GM12878 (cell line): ENCODE results near the gene ZCCHC24. TPM values are rescaled to one million over a fixed set of nuclear protein-coding genes. Genes with fewer than 3 reads are reported as not detected.

Experiments
- ATAC-seq: fragments of 200-7000 bp; cut with Tn5 transposase; 3 replicates; pipeline ENCODE4 v1.9.1; 2020; ENCODE audit warnings: mild to moderate bottlenecking, moderate library complexity
- BruUV-seq: library from RNA; stranded (reverse); fragments of 400-500 nt; replicated peaks from 2 replicates; lab custom pipeline; 2021; lab: Mats Ljungman, UMichigan
- CTCF ChIA-PET: fragments of 300-600 bp; sonication (Branson Sonifier 250); formaldehyde crosslinking; extraction: SDS; loops from one replicate; lab custom pipeline; 2021; ENCODE audit warnings: inconsistent platforms; lab: Yijun Ruan, JAX
- POLR2A ChIA-PET: fragments of 350-600 bp; formaldehyde crosslinking; extraction: SDS; loops from one replicate; lab custom pipeline; 2021; ENCODE audit warnings: inconsistent platforms; lab: Charles Lee
- RAD21 ChIA-PET: fragments of 300-600 bp; sonication (Branson Sonifier 250); formaldehyde crosslinking; loops from one replicate; lab custom pipeline; 2023; ENCODE audit warnings: antibody characterized with exemption; ENCODE audit not compliant: unreplicated experiment; lab: Charles Lee
- SMC1A ChIA-PET: fragments of 300-600 bp; sonication (Branson Sonifier 250); formaldehyde crosslinking; loops from one replicate; lab custom pipeline; 2023; ENCODE audit not compliant: unreplicated experiment, uncharacterized antibody; lab: Charles Lee
- DNase-seq: peaks from one replicate; pipeline ENCODE4 v3.0.0-alpha.2; 2011; ENCODE audit warnings: low read depth, low spot score
- FAIRE-seq: peaks from 3 replicates; lab custom pipeline; 2011; peaks lifted over from hg19 to GRCh38; lab: Jason Lieb, UNC
- H2AFZ ChIP-seq: 2 replicates; pipeline ENCODE4 v1.6.0; 2011; ENCODE audit warnings: low read depth, low read length, control low read depth; ENCODE audit not compliant: control insufficient read depth
- H3K27ac ChIP-seq: 2 replicates; pipeline ENCODE4 v1.5.1; 2011; ENCODE audit warnings: control low read depth; ENCODE audit not compliant: control insufficient read depth, insufficient read depth
- H3K27me3 ChIP-seq, 2 experiments: replicated peaks in 1 of 2; 2 replicates each; pipeline versions ENCODE4 v1.6.0 to v1.6.1; 2011; ENCODE audit warnings: low read length in 1 of 2; ENCODE audit not compliant: control insufficient read depth in 2 of 2, insufficient read depth in 2 of 2
- H3K36me3 ChIP-seq, 2 experiments: 2 replicates each; pipeline ENCODE4 v1.5.1; 2011; ENCODE audit warnings: low read length in 1 of 2; ENCODE audit not compliant: control insufficient read depth in 2 of 2, insufficient read depth in 2 of 2
- H3K4me1 ChIP-seq: 2 replicates; pipeline ENCODE4 v1.6.1; 2011; ENCODE audit warnings: mild to moderate bottlenecking, low read length, moderate library complexity, mixed read lengths; ENCODE audit not compliant: control insufficient read depth, insufficient read depth
- H3K4me2 ChIP-seq: 2 replicates; pipeline ENCODE4 v1.6.0; 2011; ENCODE audit warnings: control low read depth; ENCODE audit not compliant: control insufficient read depth, insufficient read depth
- H3K4me3 ChIP-seq: fragments of 200-600 bp; sonication (generic); 2 replicates; pipeline ENCODE4 v1.5.1; 2016
- H3K79me2 ChIP-seq: 2 replicates; pipeline ENCODE4 v1.6.0; 2011; ENCODE audit warnings: low read length; ENCODE audit not compliant: control insufficient read depth, insufficient read depth
- H3K9ac ChIP-seq: 2 replicates; pipeline ENCODE4 v1.8.0; 2011; ENCODE audit warnings: low read length, control low read depth, mixed read lengths; ENCODE audit not compliant: control insufficient read depth, insufficient read depth
- H3K9me3 ChIP-seq: replicated peaks from 3 replicates; pipeline ENCODE4 v1.5.1; 2011; ENCODE audit warnings: mild to moderate bottlenecking, low read length; ENCODE audit not compliant: control insufficient read depth, insufficient read depth
- H4K20me1 ChIP-seq: 2 replicates; pipeline ENCODE4 v1.6.0; 2011; ENCODE audit not compliant: control insufficient read depth, insufficient read depth
- CBFB ChIP-seq: IDR thresholded peaks from 2 replicates; pipeline ENCODE4 v1.6.1; 2016; ENCODE audit warnings: antibody characterized with exemption, low read depth
- MYC ChIP-seq: IDR thresholded peaks from 2 replicates; pipeline ENCODE4 v1.6.1; 2011; ENCODE audit warnings: mild to moderate bottlenecking, low read length, moderate library complexity, inconsistent platforms; ENCODE audit not compliant: insufficient read depth, insufficient replicate concordance, insufficient read length, severe bottlenecking
- NR2C1 ChIP-seq: fragments of 450-650 bp; IDR thresholded peaks from 2 replicates; pipeline ENCODE4 v1.6.1; 2017; ENCODE audit warnings: antibody characterized with exemption, mild to moderate bottlenecking, moderate library complexity
- PAX8 ChIP-seq: fragments of 450-650 bp; IDR thresholded peaks from 2 replicates; pipeline ENCODE4 v1.6.1; 2017; ENCODE audit warnings: mild to moderate bottlenecking, moderate library complexity
- PRDM15 ChIP-seq: fragments of 450-650 bp; formaldehyde crosslinking; IDR thresholded peaks from 2 replicates; pipeline ENCODE4 v1.4.0; 2020; ENCODE audit warnings: mild to moderate bottlenecking, moderate library complexity
- RAD51 ChIP-seq: fragments of 450-650 bp; IDR thresholded peaks from 2 replicates; pipeline ENCODE4 v1.6.1; 2016; ENCODE audit warnings: moderate library complexity, mild to moderate bottlenecking, inconsistent platforms
- RELB ChIP-seq: fragments of 450-650 bp; IDR thresholded peaks from 2 replicates; pipeline ENCODE4 v1.6.1; 2017; ENCODE audit warnings: low read depth, mild to moderate bottlenecking, moderate library complexity
- RFX5 ChIP-seq: IDR thresholded peaks from 2 replicates; pipeline ENCODE4 v1.6.1; 2011; ENCODE audit warnings: low read depth, low read length, improper control_type of control experiment
- SIX5 ChIP-seq: IDR thresholded peaks from 2 replicates; pipeline ENCODE4 v1.6.1; 2011; ENCODE audit warnings: mild to moderate bottlenecking, low read depth, low read length, moderate library complexity; ENCODE audit not compliant: severe bottlenecking
- SRF ChIP-seq, 2 experiments: IDR thresholded peaks; 2 replicates each; pipeline ENCODE4 v1.6.1; 2011; ENCODE audit warnings: low read depth in 2 of 2, low read length in 2 of 2, mild to moderate bottlenecking in 1 of 2, moderate library complexity in 1 of 2
- TBL1XR1 ChIP-seq: IDR thresholded peaks from 2 replicates; pipeline ENCODE4 v1.6.1; 2012; ENCODE audit warnings: low read depth, low read length, improper control_type of control experiment
- ZNF622 ChIP-seq: fragments of 450-650 bp; IDR thresholded peaks from 2 replicates; pipeline ENCODE4 v1.6.1; 2017; ENCODE audit warnings: mild to moderate bottlenecking, inconsistent platforms
- WGBS: methylation state at CpG from one replicate; pipeline ENCODE4 v1.1.6; 2016; ENCODE audit warnings: low lambda C conversion rate; ENCODE audit not compliant: insufficient replicate concordance, insufficient coverage; ENCODE audit errors: missing lambda C conversion rate; 5-methylcytosine and 5-hydroxymethylcytosine counted together
- in situ Hi-C: fragments of 300-500 bp; cut with MboI; formaldehyde crosslinking; loops from 9 replicates; pipeline ENCODE4 v1.14.3; 2018; ENCODE audit warnings: mixed read lengths
- intact Hi-C: fragments of 100-400 bp; cut with micrococcal nuclease; formaldehyde crosslinking; loops from one replicate; pipeline ENCODE4 v1.14.2; 2022; ENCODE audit not compliant: unreplicated experiment
- polyA plus RNA-seq, 11 experiments: library from polyadenylated mRNA; depleted of rRNA in 4 of 11; unstranded in 6 of 11; stranded (reverse) in 5 of 11; fragments of >200 nt; fragmentation: Nextera tagmentation in 4 of 11; fragmentation: Illumina TruSeq in 1 of 11; extraction: Ambion mirVana in 4 of 11; extraction: Trizol in 1 of 11; gene quantifications; 1 replicate in 1 of 11; 2 replicates in 10 of 11; pipeline versions ENCODE4 v1.2.1 to v1.2.3, GENCODE V29; 2011 to 2016; ENCODE audit warnings: inconsistent platforms in 2 of 11, missing spikeins in 2 of 11, low read depth in 1 of 11
- total RNA-seq, 4 experiments: library from RNA; depleted of rRNA in 3 of 4; stranded (reverse); fragments of >200 nt in 3 of 4; fragmentation: Illumina TruSeq in 1 of 4; extraction: Trizol in 1 of 4; gene quantifications; 2 replicates each; pipeline versions ENCODE4 v1.2.1 to v1.2.3, GENCODE V29; 2013 to 2021

Gene ZCCHC24
- total and polyA plus RNA-seq, 10 of the 15 experiments (the other 5 are each of a cell fraction or from before 2014, with no cell fraction given) = 0.02 to 0.62 (median 0.04) TPM; not detected in 4

- TF ChIP-seq RAD51 = no peak
- no peak for TF ChIP-seq NR2C1
- no peak for TF ChIP-seq MYC
- TF ChIP-seq RELB = no peak
- TF ChIP-seq RFX5 = no peak
- TF ChIP-seq SIX5 = no peak
- TF ChIP-seq CBFB = no peak
Observed at GRCh38 chr10:79380125-79380945, 65.1 kb downstream of the ZCCHC24 start (continued).

- Histone ChIP-seq H3K27ac (no peak overlapping the region), H3K9ac (no peak overlapping the region), H2AFZ (no peak overlapping the region), H3K4me1 (no peaks in the 10 kb centered on the region), H3K36me3 (no peaks in the 10 kb centered on the region), H3K9me3 (no peaks in the 10 kb centered on the region; the same call in 2 of the 3 replicates), H3K4me3 (no peak overlapping the region), H3K79me2 (no peaks in the 10 kb centered on the region), H3K4me2 (no peak overlapping the region), H4K20me1 (no peaks in the 10 kb centered on the region), H3K27me3 (peaks cover 0 to 2% of the 10 kb centered on the region in 2 experiments; a peak in 2 of 4 replicates)
- ChIA-PET CTCF (no interaction called here), RAD21 (interaction anchor here (1.0 kb wide), 1 partner anchor 88 kb away, joined by 4 read pairs; no protein-coding TSS in a partner anchor), SMC1A (no interaction called here), POLR2A (no interaction called here)
- intact Hi-C loops = no loop called here
- no peak for ATAC-seq
- 59% methylated on average over 9 of the region's 9 CpGs for WGBS
- FAIRE-seq = no peak
- in situ Hi-C loops = loop anchor here (5.0 kb wide), 1 partner anchor 88 kb away; no protein-coding TSS in a partner anchor
- DNase-seq = no peak
- BruUV-seq = no TSS peak
- TF ChIP-seq TBL1XR1 (no peak), SRF (IDR thresholded peaks at IDR 0.05; ENCODE audit: low read depth in 2 of 2, low read length in 2 of 2) (no peak), ZNF622 (no peak), PAX8 (no peak), PRDM15 (no peak)
Observed at GRCh38 chr10:79379512-79380124, 65.8 kb downstream of the ZCCHC24 start.
